ENCODE measurements around the gene CLIC4.
"Not testable (repeated sequence)": the region's sequence is repeated elsewhere in the genome, so short reads cannot be mapped to it uniquely, and the experiment has no call there.

DNA sequence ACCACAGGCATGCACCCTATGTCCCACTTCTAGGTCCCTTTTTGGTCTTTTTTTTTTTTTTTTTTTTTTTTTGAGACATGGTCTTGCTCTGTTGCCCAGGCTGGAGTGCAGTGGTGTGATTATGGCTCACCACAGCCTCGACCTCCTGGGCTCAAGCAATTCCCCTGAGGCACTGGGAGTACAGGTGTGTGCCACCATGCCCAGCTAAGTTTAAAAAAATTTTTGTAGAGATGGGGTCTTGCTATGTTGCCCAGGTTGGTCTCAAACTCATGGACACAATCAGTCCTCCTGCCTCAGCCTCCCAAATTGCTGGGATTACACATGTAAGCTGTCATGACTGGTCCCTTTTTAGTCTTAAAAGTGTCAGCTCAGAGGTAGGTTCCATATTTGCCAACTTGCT, 75.0 kb downstream of the CLIC4 start:
- TF ChIP-seq POLR2A (IDR thresholded peaks at IDR 0.05; ENCODE audit: extremely low read depth, insufficient read length); CTCF (IDR thresholded peaks at IDR 0.05; ENCODE audit: low read depth, low read length); MAX (IDR thresholded peaks at IDR 0.05; ENCODE audit: low read depth, low read length): not testable (repeated sequence)

All from NB4 (cell line).